ENCODE results near the gene FMN1. TPM values are rescaled to one million over a fixed set of nuclear protein-coding genes. Genes with fewer than 3 reads are reported as not detected.

FMN1 gene
- total and polyA plus RNA-seq, 11 donors: 0.61 to 10.6 (median 3.6) TPM

DNA sequence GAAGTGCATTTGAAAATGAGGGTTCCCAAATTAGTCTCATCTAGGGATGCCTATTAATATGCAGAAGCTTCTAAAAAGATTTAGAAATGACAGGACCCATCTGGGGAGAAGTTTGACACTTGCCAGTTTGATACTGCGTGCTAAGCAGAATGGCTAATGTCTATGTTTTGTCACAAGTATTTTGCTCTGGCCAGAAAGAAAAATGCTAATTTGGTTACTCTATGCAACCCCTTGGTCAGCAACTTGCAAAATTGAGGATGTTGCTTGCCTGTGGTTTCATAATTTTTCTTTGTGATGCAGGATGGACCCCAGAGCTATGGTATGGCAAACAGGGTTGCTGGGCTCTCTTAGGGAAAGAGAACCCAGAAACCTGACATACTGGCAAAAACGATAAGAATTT is 148.2 kb downstream of the FMN1 start:
- no peak for DNase-seq
- 71 to 89% (median 79%) methylated on average over 2 of the region's 2 CpGs for WGBS, 4 donors

DNA sequence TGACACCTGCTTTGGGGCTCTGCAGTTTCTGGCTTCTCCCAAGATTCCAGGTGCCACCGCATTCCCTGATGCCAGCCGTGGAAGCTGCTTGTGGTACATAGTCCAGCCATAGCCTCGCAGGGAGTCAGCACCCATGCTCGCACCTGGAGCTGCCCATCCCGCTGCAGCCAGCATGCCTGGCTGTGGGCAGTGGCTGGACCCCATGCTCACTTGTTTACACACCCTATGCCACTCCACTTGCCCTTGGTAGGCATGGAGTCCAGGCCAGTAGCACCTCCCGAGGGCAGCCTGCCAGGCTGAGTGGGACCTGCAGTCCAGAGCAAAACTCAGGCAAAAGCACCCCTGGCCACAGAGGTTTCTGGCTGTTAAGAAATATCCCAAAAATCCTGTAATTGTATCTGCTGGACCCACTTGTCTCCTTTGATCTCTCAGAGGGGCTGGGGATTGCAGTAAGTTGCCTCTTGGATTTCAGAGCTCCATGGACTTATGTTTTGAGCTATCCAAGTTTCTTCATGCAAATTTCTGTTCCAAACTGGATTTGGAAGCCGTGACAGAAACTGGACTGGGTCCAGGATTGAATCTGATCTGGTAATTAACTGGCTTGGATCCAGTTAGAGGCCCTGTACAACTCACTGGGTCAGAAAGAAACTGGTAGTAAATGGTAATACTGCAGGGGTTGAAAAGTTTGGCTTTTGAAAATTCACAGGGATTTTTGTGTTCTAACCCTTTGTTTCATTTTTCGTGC is 149.3 kb downstream of the FMN1 start:
- DNase-seq (peak in 1 of 5 donors; percentile 36), ATAC-seq (no peak)
- 72 to 77% (median 75%) methylated on average over 4 to 8 of the region's 8 CpGs for WGBS, 4 donors
- Histone ChIP-seq H3K4me1 (peaks cover 0 to 4% (median 0%) of the 10 kb centered on the region in 12 donors), H3K4me3 (no peak overlapping the region), H3K27ac (no peak overlapping the region), H3K9me3 (peaks cover 0 to 16% (median 0%) of the 10 kb centered on the region in 12 donors), H3K36me3 (no peaks in the 10 kb centered on the region), H3K27me3 (no peaks in the 10 kb centered on the region)
- intact Hi-C loops (cut with DNase I): no loop called here
- no peak for TF ChIP-seq POLR2A (IDR thresholded peaks at IDR 0.05)
- TF ChIP-seq, protein P1, sequence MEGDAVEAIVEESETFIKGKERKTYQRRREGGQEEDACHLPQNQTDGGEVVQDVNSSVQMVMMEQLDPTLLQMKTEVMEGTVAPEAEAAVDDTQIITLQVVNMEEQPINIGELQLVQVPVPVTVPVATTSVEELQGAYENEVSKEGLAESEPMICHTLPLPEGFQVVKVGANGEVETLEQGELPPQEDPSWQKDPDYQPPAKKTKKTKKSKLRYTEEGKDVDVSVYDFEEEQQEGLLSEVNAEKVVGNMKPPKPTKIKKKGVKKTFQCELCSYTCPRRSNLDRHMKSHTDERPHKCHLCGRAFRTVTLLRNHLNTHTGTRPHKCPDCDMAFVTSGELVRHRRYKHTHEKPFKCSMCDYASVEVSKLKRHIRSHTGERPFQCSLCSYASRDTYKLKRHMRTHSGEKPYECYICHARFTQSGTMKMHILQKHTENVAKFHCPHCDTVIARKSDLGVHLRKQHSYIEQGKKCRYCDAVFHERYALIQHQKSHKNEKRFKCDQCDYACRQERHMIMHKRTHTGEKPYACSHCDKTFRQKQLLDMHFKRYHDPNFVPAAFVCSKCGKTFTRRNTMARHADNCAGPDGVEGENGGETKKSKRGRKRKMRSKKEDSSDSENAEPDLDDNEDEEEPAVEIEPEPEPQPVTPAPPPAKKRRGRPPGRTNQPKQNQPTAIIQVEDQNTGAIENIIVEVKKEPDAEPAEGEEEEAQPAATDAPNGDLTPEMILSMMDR (IDR thresholded peaks at IDR 0.05): no peak

More for the DNA sequence above, 148.2 kb downstream of the FMN1 start:
- intact Hi-C loops (cut with DNase I): no loop called here
- Histone ChIP-seq H3K27me3 (no peaks in the 10 kb centered on the region), H3K4me1 (peaks cover 0 to 4% (median 0%) of the 10 kb centered on the region in 12 donors), H3K9me3 (peaks cover 0 to 16% (median 0%) of the 10 kb centered on the region in 12 donors), H3K4me3 (no peak overlapping the region), H3K36me3 (no peaks in the 10 kb centered on the region), H3K27ac (no peak overlapping the region)
- no peak for ATAC-seq
- TF ChIP-seq, protein P1 (IDR thresholded peaks at IDR 0.05): no peak
- no peak for TF ChIP-seq POLR2A (IDR thresholded peaks at IDR 0.05)

DNA sequence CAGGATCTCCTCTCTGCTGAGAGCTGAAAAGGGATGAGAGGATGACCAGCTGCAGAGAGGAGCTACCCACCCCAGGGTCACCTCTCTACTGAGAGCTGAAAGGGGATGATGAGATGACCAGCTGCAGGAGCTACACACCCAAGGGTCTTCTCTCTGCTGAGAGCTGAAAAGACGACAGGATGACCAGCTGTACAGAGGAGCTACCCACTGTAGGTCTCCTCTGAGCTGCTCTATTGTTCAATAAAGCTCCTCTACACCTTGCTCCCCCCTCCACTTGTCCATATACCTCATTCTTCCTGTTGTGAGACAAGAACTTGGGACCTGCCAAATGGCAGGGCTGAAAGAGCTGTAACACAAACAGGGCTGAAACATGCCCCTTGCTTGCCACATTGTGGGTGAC is 149.9 kb downstream of the FMN1 start:
- intact Hi-C loops (cut with DNase I): no loop called here
- DNase-seq: no peak
- Histone ChIP-seq H3K4me1 (peaks cover 0 to 4% (median 0%) of the 10 kb centered on the region in 12 donors), H3K4me3 (no peak overlapping the region), H3K36me3 (no peaks in the 10 kb centered on the region), H3K27me3 (no peaks in the 10 kb centered on the region), H3K9me3 (peaks cover 0 to 16% (median 0%) of the 10 kb centered on the region in 12 donors), H3K27ac (no peak overlapping the region)
- TF ChIP-seq, protein P1 (IDR thresholded peaks at IDR 0.05): no peak
- no peak for TF ChIP-seq POLR2A (IDR thresholded peaks at IDR 0.05)
- no peak for ATAC-seq
- 41 to 71% (median 54%) methylated on average over 1 of the region's 1 CpG for WGBS, 4 donors

DNA sequence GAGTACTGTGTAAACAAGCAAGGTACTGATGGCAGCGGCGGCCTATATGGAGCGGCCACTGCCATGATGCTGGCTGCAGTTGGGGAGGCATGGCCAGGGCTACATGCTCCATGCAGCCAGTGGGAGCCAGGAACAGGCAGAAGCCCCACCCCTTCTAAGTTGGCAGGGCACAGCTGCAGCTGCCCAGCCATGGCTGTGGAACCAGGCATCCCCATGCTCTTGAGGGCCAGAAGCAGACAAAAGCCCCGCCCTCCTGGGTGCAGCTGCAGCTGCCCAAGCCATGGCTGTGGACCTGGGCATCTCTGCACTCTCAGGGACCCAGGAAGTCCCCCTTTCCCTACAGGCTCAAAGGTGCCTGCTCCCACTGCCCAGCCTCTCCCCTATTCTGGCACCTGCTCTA is 150.9 kb downstream of the FMN1 start:
- no peak overlapping the region for H3K4me3 ChIP-seq
- no peaks in the 10 kb centered on the region for H3K27me3 ChIP-seq
- H3K9me3 ChIP-seq: peaks cover 0 to 12% (median 0%) of the 10 kb centered on the region in 12 donors
- 74 to 100% (median 87%) methylated on average over 3 to 4 of the region's 4 CpGs for WGBS, 4 donors
- H3K27ac ChIP-seq: no peak overlapping the region
- TF ChIP-seq, protein P1 (IDR thresholded peaks at IDR 0.05): no peak
- no peak for TF ChIP-seq POLR2A (IDR thresholded peaks at IDR 0.05)
- no peak for ATAC-seq
- peaks cover 0 to 4% (median 0%) of the 10 kb centered on the region in 12 donors for H3K4me1 ChIP-seq
- intact Hi-C loops (cut with DNase I): no loop called here
- no peak for DNase-seq
- no peaks in the 10 kb centered on the region for H3K36me3 ChIP-seq
